Activated T-cell treated with anti-CD3 and anti-CD28 coated beads, Interleukin-2, amount 50 U/mL, for 1 hour (primary cell): ENCODE measurements around the gene HNRNPH2.
A peak's percentile ranks its signal among the peaks of the same experiment; 100 is the strongest.

Source experiments
- DNase-seq: peaks from one replicate; pipeline ENCODE4 v3.0.0-alpha.2; 2020

HNRNPH2 gene, protein sequence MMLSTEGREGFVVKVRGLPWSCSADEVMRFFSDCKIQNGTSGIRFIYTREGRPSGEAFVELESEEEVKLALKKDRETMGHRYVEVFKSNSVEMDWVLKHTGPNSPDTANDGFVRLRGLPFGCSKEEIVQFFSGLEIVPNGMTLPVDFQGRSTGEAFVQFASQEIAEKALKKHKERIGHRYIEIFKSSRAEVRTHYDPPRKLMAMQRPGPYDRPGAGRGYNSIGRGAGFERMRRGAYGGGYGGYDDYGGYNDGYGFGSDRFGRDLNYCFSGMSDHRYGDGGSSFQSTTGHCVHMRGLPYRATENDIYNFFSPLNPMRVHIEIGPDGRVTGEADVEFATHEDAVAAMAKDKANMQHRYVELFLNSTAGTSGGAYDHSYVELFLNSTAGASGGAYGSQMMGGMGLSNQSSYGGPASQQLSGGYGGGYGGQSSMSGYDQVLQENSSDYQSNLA

DNA sequence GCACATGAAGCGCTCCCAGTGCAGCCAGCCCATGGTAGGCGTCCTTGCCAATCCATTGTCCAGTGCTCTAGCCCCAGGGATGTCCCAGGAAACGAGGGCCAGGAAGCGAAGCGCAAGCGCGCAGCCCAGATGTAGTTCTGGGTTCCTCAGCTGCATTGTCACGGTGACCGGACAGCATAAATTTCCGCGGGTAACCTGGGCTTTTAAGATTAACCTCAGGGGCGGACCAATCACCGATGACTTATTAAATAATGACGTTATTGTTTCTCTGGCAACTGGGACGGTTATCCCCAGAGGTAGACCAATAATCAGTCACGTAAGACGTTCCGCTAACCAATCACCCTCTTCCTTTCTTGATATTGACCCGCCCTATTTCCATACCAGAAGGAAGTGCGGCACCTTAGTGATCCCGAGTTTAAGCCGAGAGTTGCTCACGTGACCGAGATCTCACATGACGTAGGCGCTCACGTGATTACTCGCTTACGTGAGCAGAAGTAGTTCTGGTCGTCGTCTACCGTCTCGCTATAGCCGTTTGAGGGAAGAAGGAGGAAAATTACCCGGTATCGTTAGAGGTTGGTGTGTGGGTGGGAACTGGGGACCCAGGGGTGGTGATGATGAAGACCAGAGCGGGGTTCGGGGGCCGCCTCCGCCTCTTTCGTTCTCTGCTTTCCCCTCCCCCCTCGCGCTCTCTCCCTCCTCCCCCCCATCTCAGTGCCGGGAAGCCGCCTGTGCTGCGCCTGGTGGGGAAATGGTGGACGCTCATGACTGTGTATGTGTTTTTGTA, at the start of gene HNRNPH2, which contains the start of gene GLA:
HNRNPH2 (plus strand) TSS at position 475 of the 784 bp plus-strand sequence. CDS start 3,767 bp downstream, outside the sequence.
GLA (minus strand) TSS at position 178 of the 784 bp plus-strand sequence; CDS start at position 156, 22 bp downstream.
- peak; percentile 83 for DNase-seq

DNA sequence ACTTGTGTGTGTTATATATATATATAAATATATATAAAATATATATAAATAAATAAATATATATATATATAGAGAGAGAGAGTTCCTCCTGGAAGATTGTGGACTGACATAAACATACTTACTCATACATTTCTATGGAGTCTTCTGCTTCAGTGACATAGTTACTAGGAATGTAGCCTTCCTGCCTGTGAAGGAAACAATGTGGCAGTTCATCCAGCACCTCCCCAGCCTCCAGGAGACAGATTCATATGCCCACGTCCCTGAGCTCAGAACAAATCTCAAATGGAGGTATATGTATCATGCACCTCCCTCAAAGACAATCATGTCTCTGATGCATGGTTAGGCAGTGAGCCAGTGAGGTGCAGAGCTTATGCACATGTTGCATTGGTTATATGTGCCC, 48.1 kb upstream of the HNRNPH2 start:
- DNase-seq, result no peak

DNA sequence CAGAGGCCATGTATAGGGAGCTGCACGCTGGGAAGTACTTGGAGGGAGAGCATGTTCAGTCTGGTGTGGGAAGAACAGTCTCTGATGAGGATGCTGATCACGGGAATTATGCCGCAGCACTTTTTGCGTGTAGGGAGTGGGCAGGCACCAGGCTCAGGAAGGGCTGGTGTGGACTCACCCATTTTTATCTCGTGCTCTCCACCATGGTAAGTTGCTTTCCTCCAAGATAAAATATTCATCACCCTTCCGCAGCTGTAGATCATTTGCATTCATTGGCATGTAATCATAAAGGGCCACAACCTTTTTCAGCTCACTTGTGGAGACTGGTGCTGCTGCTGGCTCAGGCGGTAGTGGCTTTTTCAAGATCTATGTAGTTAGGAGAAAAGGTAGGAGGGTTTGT, 47.6 kb upstream of the HNRNPH2 start:
- DNase-seq, result no peak

DNA sequence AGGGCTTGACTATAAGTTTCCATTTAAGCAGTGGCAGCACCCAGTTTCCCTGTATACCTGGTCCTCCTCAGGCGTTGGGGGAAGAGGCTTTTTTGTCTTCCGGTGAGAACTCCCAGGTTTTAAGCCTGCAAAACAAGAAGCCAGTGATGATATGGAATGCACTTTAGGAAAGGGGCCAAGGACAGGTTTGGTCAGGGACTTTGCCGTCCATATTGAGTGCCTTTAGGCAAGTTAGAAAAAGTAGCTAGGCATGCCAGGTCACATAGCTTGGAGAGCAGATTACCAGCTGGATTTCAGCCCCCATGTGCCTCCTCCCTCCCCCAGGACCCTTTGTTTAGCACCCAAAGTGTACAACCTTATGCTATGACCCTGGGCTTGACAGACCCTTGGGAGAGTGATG, 45.9 kb upstream of the HNRNPH2 start:
- DNase-seq, result no peak

DNA sequence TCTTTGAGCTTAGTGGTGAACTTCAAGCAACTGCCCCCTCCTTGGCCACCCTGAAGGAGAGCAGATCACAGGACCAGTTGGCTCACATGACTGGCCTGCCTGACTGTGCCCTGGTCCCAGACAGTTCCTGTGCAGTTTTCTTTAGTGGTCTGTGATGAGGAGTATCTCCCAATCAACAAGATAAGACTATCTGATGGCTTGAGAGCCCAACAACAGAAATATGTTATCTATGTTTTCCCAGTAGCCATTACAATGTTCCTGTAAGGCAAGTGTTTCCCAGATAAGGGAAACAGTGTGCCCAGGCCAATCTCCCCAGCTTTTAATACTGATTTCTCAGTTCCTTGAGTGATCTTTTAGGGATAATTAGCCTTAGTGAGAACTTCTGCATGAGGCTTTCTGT, 45.3 kb upstream of the HNRNPH2 start:
- no peak for DNase-seq

DNA sequence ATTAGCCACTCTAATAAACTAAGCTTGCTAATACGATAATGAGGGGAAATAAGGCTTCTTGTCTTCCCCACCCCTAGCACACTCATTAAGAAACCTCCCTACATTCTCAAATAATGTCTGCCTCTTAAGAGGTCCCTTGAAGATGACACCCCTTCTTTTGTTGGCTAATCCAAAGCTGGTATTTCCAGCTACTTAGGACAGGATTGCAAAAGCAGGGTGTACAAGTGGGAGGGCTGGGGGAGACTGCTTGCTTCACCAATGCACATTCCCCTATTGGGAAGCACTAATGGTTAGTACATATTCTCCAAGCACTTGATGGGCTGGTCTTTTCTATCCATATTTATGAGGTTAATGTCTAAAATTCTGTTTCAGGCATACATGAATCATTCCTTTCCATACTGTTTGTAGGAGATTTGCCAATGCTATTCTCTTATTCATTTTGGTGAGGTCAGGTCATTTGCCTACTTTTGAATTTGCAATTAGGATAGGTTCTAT, 42.7 kb upstream of the HNRNPH2 start:
- no peak for DNase-seq

DNA sequence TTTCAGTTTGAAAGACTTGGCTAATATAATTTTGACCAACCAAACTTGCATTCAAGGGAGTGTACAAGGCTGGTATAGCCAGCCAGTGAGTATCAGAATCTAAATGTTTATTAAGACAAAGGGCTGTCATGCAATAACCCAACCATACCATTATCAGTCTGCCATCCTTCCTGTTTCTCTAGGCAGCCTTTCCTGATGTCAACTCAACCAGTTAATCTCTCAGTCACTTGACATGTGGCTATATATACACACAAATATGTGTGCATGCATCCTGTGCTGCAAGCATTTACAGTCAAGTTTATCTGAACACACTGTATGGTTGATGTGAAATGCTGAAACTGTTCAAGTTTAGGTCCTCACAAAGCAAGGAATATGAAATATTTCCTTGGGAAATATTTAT, 39.2 kb upstream of the HNRNPH2 start:
- DNase-seq, result no peak

DNA sequence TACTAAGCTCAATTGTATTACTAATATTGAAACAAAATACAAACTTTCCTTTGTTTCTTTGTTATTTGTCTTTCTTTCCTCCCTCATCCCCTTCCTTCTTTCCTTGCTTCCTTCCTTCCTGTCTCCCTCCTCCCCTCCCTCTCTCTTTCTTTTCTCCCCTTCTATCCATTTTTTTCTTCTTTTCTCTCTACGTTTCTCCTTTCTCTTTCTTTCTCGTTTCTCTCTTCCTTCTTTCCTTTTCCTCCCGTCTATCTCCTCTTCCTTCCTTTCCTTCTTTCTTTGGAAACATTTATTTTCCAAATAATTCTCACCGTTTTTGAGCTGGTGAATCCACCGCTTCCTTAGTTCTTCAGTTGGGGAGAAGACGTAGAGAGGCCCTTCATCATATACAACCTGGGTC, 38.3 kb upstream of the HNRNPH2 start:
- DNase-seq, result no peak

DNA sequence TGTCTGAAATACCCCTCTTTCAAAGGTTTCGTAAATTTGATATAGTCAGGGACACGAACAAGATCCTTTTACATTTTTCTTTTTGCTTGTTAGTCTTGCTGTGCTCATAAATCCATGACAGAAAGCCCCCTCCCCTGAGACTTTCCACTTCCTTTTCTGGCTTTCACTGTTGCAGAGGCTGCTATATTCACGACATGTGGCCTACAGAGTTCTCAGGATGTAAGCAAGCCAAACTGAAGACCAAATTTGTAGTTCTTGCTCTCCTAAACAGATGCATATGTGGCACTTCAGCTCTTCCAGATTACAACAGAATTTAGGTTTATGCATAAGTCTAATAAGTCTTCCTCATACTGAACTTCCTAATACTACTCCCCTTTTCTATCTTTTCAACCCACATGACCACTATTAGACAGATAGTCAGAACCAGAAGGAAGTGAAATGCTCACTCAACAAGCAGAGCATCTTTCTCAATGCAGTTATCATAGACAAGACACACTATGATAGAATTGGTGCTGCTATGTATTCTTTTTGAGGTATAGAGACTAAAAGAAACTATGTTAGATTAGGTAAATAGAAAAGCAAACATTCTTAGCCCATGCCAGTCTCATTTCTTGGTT, 37.0 kb upstream of the HNRNPH2 start:
- no peak for DNase-seq

DNA sequence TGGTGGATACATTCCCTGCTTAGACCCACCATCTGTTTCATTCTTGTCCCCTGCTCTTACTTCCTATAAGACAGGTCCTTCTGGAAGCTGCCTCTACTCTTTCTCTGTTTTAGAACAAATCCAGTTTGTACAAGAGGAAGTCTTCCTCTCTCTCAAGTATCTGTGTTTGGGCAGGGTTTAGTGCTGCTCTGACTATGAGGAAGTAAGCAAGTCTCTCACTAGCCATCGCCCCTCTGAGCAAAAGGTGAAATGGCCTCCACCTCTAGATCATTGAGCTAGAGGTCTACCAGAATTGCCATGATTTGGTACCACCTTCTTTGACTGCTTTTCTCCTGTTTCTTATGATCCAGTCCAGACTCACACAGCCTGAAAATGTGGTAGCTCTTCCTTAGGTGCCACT, 30.5 kb upstream of the HNRNPH2 start:
- DNase-seq, result no peak

DNA sequence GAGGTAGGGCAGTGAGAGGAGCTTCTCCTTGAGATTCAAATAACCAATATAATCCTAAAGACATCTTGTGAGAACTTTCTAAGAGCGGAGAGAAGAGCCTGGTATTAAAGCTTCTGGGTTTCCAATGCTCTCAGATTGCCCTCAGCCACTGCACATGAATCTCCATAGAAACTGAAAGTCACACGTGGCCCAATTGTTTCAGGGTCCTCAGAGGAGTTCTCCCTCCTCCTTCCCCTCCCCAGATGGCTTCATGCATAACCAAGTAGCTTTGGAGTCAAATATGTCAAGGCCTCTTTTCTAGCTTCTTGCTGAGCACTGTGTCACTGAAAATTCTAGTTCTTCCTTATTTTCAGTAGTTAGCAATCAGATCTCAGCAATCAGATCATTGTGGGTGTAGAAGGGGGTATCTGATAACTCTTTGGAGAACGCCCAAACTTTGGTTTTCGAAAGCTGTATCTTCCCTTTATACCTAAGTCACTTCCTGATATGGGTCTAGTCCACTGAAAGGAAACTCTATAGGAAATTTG, 24.3 kb upstream of the HNRNPH2 start:
- no peak for DNase-seq

DNA sequence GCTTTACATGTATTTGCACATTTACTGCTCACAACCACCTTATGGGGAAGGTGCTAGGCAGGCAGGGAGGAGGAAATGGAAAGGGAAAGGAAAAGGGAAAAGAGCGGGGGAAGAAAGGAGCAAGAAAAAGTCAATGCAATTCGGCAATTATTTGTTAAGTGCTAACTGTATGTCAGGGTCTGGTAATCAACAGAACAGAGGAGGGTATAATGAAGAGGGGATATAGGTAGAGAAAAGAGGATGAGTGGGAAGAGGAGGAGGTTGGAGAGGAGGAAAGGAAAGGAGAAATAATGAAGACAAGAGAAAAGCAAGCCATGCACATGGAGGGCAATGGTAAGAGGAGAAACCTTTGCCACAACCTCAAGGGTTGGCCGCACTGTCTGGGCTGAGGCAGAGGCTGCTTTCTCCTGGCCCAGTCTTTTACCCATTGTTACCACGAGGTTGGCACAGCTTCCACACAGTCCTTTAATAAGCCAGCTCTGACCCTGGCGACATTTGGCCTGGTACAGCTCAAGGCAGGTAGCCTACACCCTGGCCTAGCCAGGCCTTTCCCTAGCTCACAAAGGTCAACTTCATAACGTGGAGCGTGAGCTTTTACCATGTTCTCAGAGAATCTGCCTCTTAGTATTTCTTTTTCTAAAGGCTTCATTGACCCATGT, 22.9 kb upstream of the HNRNPH2 start:
- no peak for DNase-seq

DNA sequence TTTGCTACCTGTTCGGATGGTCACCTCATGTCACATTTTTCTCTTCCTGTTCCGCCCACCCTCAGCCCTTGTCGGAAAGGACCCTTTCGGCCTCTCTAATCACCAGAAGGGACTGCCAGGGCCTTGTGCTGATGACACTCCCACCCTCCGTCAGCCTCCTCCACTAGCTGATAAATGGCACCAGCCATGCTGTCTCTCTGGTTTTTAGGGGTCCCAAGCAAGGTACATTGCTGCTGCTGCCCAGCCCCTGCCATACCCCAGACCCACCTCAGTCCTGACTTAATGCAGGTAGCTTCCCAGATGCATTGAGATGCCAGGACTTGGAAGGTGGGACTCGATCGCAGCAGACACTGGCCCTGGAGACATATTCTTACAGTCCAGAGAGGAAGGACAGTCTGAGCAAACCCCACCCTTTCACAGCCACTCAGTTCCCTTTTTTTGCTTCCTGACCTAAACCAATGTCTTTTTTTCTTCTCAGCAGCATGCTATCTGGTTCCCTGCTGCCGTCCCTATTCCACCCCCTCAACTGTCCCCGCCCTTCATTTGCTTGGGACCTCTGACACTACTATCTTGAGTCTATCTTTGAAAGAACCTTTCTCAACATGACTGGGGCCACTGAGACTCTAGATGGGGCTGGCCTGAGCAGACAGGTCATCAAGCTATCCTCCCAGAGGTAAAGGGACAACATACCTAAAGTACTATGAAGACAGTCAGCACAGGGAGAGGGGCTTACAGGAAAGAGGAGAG, 22.1 kb upstream of the HNRNPH2 start, which contains the start of gene BTK:
BTK (minus strand) TSS at position 397 of the 747 bp plus-strand sequence. CDS start 10,907 bp downstream, outside the sequence.
- no peak for DNase-seq

DNA sequence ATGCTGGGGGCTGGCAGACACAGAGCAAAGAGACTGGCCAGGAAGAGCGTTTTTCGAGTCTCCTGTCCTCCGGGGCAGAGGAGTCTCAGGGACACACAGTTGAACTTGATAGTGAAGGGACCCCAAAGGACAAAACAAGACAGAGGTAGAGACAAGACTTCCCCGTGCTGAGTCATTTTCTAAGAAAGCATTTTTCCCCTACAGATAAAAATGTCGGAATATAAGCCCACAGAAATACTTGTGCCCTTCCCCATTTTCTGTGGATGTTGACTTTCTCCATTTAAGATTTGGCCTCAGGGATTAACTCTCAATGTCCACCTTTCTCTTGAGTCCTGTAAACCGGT, 21.5 kb upstream of the HNRNPH2 start:
- DNase-seq, result no peak

DNA sequence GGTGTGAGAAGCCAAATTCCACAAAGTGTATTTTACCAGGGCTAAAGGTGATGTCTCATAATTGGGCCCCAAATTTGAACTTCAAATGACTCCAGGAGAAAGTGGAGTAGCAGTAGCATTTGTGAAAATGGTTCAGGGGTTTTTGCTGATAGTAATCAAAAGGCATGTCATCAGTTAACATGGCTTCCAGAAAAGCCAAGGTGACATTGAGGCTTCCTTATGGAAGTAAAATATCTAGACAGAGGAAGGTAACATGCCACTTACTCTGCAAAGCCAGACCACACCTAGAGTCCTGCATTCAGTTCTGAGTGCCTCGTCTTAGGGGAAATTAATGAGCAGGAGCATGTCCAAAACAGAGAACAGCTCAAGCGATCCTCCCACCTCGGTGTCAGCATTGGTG, 19.4 kb upstream of the HNRNPH2 start:
- DNase-seq, result no peak

DNA sequence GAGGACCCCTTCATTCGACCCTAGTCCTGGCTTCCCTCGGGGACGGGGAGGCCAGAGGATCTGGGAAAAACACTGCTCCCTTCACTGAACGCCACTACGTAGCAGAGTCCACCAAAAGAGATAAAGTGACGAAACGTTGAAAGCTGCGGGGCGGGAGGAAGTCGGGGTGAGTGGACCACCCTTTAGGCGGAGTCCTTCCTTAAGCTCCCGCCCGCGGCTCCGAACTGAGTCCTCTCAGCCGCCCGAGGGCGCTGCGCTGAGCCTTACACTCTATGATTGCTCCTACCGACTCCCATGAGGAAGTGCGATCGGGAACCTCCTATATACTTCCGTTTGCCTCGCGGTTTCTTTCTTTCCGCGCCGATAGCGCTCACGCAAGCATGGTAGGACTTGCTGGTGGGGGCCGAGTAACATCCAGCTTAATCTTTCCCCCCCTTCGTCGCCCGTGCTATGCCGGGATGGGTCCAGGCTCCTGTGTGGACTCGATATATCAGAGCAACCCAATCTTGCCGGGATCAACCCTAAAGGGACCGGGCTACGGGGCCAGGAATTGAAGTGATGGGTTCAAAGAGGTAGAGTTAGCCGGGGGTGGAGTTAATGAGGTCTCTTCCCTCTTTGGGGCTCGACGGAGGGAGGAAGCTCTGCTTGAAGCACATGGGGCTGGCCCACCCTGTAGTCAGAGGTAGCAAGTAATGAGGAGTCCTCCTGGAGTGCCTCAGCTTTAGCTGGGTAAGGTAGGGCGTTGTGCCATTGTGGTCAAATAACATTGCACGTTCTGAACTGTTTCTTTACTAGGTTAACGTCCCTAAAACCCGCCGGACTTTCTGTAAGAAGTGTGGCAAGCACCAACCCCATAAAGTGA, 17.1 kb upstream of the HNRNPH2 start, which contains the start of gene RPL36A:
RPL36A (plus strand) TSS at position 348 of the 862 bp plus-strand sequence; CDS start at position 381, 33 bp downstream.
- peak; percentile 78 for DNase-seq

DNA sequence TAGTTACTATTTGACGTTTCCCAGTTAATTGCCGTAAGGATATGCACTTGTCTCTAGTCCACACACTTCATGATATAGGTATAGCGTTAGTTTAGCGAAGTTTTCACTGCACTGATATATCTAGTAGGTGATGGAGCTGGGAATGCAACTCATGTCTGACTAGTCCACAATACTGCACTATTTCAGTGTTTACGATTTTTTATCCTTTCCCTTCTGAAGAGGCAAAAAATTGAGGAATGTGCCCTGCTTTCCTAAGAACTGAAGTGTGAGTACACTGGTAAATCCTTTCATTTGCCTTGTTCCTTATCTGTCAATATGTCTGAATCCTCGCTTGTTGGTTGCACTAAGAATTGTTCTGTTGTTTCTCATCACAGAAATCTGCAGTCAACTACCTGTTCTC, 16.2 kb upstream of the HNRNPH2 start:
- DNase-seq, result no peak

DNA sequence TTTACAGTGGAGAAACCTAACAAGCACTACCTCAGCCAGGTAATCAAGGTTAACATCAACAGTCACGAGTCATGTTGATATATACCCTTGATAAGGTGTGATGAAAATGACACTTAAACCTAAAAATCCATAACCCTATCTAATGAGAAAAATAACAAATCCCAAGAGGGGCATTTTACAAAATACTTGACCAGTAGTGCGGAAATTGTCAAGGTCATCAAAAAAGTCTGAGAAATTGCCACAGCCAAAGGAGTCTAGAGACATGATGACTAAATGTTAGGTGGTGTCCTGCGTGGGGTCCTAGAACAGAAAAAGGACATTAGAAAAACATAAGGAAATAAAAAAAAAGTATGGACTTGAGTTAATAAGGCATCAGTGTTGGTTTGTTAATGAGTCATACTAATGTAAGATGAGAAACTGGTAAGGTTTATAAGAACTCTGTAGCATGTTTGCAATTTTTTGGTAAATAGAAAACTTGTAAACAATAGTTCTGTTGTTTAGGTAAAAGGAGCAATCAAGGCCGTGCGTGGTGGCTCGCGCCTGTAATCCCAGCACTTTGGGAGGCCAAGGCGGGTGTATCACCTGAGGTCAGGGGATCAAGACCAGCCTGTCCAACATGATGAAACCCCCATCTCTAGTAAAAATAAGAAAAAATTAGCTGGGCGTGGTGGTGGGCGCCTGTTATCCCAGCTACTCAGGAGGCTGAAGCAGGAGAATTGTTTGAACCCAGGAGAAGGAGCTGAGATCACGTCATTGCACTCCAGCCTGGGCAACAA, 14.3 kb upstream of the HNRNPH2 start:
- DNase-seq, result no peak

DNA sequence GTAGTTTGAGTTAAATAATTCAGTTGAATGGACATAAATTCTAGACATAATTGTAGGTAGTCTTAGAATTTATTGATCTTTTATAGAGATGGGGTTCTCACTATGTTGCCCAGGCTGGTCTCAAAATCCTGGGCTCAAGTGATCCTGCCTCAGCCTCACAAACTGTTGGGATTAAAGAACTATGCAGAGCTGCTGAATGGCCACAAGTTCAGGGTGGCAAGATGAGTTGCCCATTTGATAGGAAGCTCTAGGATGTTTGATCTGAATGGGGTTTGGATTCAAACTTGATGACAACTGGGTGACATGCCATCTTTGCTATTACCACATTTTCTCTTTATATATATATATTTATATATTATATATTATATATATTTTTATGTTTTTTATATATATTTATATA, 13.7 kb upstream of the HNRNPH2 start:
- DNase-seq, result no peak

DNA sequence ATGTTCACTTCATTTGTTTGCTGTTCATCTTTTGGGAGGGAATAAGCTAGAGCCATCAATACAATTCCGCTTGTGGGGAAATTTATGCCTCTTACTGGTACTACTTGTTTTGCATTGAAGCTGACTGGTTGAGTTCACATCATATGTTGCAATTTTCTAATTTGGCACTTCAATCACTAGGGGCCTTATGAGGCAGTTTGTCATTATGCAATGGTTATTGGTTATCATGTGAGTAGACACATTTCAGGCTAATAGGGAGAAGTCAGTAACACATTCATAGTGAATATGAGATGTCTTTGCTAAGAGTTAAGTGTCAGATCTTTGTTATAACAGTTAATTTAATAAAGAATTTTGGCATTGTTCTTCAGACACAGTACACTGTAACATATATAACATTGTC, 12.2 kb upstream of the HNRNPH2 start:
- DNase-seq, result no peak
